HG03175 (cell line): Measurements from ENCODE around the gene SRPK3.
"Not testable (repeated sequence)": the region's sequence is repeated elsewhere in the genome, so short reads cannot be mapped to it uniquely, and the experiment has no call there.

Source experiments
- ATAC-seq: cut with Tn5 transposase; IDR thresholded peaks from one replicate; pipeline ENCODE4 v1.9.1; 2021; ENCODE audit warnings: mild to moderate bottlenecking, moderate library complexity; ENCODE audit not compliant: unreplicated experiment

The SRPK3 gene

GRCh38 chrX:153780678-153781427 is at the start of gene SRPK3:
TSS of gene SRPK3 (plus strand) at chrX:153781041. CDS start at chrX:153781087, 46 bp downstream.
- no peak for ATAC-seq

DNA sequence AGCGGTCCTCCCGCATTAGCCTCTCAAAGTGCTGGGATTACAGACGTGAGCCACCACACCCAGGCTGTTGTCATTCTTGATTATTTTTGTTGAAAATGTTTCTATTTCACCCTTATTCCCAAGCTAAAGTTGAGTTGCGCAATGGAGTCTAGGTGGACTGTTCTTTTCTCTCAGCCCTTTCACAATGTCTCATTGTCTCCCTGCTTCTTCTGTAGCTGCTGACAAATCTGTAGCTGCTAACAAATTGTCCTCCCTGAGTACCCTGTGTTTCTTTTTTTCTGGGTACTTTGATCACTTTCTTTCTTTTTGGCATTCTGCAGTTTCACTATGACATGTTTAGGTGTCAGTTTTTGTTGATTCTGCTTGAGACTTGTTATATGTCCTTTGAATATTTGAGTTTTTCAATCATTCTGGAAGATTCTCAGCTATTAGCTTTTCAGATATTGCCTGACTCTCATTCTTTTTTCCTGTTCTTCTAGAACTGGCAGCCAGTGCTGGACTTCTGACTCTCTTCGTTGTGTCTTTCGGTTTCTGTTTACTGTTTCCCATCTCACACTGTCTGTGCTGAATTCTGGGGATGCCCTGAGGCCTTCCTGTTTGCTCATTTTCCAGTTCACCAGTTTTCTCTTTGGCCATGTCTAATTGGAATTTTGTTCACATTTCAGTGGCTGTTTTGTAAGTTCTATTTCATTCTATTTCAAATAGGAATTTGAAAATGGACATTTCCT is 49.6 kb upstream of the SRPK3 start:
- ATAC-seq: no peak

DNA sequence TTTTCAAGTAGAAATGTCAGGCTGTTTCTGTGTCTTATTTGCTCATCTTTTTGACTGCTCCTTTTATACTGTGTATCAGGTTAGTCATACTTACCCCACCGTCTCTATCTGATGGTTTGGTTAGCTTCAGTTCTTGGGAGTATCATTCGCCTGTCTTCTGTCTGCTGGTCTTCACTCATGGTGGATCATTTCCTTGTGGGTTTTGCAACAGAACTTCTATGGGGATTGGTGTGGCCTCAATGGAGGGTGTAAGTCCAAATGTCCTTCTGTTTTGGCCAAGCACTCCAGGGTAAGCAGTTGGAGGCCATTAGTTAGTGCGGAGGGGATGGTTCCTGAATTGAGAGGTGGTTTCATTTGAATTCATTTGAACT is 49.0 kb upstream of the SRPK3 start:
- ATAC-seq: no peak

DNA sequence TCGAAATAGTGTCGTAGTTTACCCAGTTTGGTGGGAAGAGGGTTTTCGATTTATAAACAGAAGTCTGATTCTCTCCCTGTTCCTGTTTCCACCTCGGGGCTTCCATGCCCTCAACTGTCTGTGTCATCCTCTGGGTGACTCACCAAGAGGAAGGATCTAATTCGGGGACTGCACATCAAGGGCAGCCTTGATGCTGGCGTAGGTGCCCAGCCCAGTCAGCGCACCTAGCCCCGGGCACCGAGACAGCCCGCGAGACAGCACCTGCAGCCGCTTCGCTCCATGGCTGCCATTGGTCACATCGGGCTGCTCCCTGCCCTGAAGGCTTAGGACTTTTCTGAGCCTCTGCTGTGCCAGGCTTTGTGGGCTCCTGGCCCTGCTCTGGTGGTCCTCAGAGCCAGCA is 48.4 kb upstream of the SRPK3 start:
- no peak for ATAC-seq

DNA sequence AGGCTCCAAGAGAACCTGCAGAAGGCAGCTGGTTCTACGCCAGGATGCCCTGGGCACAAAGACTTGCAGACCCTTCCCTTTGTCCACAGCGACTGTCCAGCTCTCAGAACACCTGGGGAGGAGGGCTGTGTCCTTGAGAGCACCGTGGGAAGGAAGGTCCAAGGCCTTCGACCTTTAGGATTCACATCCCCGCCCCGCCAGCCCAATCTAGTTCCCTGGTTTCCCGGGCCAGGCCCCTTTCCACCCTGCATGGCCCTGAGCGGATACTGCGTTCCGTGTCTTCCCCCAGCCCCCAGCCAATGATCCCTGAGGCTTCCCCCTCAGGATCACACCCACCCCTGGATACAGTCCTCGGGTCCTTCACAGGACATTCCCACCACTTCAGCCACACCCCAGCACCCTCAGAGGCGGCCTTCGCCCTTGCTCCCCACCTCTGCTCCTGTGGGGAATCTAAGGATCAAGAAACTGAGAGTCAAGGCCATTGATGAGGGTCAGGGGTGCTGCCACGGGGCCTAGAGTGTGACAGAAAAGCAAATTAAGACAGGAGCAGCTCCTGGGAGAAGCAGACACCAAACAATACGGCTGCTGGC is 47.1 kb upstream of the SRPK3 start:
- ATAC-seq: no peak

- no peak for ATAC-seq
Measured at GRCh38 chrX:153734871-153735270, 46.0 kb upstream of the SRPK3 start.

DNA sequence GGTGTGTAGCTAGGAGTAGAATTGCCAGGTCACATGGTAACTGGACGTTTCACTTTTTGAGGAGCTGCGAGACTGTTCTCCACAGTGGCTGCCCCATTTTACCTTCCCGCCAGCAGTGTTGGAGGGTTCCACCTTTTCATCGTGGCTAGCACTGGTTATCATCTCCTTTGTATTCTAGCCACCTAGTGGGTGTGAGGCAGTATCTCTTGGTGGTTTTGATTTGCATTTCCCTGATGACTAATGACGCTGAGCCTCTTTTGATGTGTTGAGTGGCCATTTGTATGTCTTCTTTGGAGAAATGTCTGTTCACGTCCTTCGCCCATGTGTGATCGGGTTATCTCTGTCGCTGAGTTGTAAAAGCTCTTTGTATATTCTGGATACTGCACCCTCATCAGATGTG is 45.6 kb upstream of the SRPK3 start:
- no peak for ATAC-seq

- no peak for ATAC-seq
Measured at GRCh38 chrX:153736071-153736820, 44.6 kb upstream of the SRPK3 start.

GRCh38 chrX:153736871-153737441 is 43.9 kb upstream of the SRPK3 start:
- no peak for ATAC-seq

DNA sequence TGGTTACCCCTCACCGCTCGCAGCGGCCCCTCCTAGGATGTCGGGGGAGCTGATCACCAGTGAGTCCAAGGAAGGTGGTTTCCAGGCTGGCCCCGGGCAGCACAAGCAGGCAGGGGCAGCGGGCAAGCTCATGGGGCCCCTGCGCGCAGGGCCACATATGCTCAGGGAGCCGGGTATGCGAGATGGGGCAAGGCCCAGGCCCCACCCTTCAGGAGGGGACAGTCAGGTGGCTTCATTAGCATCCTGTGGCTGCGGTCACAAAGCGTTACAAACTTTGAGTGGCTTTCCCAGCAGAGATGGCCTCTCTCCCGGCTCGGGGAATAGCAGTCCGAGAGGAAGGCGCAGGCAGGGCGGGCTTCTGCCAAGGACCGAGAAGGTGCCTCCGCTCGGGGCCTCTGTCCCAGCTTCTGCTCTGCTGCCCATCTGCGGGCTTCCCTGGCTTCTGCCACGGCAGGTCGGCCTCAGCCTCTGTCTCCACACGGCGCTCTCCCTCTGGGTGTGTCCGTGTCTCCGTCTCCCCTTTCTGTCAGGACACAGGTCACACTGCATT is 42.7 kb upstream of the SRPK3 start:
- no peak for ATAC-seq

- no peak for ATAC-seq
Measured at GRCh38 chrX:153739754-153740486, 40.9 kb upstream of the SRPK3 start.

DNA sequence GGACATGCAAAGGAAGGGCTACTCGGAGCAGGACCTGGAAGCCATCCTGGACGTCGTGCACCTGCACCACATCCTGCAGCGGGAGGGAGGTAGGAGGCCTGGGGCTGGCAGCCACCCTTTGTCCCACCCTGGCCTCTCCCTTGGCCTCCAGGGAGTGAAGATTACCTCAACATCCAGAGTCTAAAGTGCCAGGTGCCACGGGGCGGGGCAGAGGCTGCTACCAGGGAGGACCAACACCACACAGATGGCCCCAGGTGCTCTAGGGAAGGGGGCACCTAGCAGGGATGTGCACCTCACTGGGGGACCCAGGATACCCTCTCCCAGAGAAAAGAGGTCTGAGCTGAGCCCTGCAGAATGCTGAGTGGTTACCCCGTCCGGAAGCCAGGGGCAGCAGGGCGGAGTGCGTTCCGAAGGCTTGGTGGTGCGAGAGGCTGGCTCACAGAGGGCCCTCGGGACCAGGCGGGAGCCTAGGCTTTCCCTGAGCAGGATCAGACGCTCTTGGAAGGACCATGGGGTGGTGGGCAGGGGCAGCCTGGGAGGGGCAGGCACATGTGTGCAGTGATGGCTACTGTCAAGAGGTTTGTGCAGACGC is 40.1 kb upstream of the SRPK3 start:
- ATAC-seq: no peak

- no peak for ATAC-seq
Measured at GRCh38 chrX:153741446-153741845, 39.4 kb upstream of the SRPK3 start.

DNA sequence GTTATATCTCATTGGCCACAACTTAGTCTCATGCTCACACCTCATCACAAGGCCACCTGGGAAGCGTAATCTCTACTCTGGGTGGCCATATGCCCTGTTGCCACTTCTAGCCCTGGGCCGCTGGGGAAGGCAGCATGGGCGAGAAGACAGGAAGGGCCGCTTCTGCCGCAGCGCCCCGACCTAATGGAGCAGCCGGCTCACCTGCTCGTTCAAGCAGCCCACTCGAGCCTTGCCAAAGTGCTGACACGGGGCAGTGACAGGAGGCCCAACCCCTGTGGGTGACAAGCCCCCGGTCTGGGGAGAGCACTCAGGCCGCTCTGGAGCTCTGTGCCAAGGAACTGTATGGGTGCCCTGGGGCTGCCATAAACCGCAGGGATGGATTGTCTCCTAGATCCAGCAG is 38.7 kb upstream of the SRPK3 start:
- ATAC-seq: not testable (repeated sequence)

GRCh38 chrX:153742796-153743467 is 37.9 kb upstream of the SRPK3 start:
- ATAC-seq: not testable (repeated sequence)

DNA sequence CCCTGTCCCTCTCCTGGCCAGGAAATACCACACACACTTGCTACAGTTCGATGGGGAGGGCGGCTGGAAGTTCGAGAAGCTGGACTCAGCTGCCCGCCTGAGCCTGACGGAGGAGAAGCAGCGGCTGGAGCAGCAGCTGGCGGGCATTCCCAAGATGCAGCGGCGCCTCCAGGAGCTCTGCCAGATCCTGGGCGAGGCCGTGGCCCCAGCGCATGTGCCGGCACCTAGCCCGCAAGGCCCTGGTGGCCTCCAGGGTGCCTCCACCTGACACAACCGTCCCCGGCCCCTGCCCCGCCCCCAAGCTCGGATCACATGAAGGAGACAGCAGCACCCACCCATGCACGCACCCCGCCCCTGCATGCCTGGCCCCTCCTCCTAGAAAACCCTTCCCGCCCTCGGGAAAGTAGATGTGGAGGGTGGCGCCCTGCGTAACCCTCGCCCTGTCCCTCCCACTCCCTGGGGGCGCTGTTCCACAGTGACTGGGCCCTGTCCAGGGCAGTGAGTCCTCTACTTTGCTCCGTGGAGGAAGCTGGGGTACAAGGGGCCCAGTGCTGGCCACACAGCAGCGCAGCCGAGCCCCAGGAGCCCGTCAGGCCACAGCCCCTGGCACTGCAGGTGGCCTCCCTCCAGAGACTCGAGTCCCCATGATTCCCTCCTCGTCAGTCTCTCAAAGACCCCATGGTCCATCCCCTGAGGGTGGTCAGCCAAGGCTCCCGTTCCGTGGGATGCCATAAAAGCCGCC is 37.2 kb upstream of the SRPK3 start:
- ATAC-seq: not testable (repeated sequence)

GRCh38 chrX:153744210-153745066 is 36.4 kb upstream of the SRPK3 start:
- no peak for ATAC-seq

DNA sequence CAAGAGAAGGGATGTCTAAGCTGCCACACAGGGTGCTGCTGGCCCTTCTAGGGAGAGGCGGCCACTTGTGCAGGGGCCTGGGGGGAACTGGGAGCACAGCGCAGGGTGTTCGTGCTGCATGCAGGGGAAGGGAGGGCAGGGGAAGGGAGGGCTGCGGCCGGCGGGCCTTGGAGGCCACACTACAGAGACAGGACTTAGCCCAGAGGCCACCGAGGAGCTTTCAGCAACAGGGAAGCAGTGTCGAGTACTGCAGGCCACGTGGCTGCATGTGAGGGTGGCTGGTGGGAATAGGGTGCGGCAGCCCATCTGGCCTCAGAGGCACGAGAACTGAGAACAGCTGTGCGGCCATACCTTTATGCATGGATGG is 35.8 kb upstream of the SRPK3 start:
- not testable (repeated sequence) for ATAC-seq
